ENCODE measurements around the gene NEDD4. TPM values are rescaled to one million over a fixed set of nuclear protein-coding genes. Genes with fewer than 3 reads are reported as not detected.

Gene NEDD4
- polyA plus RNA-seq, 4 donors, result 5.6 to 24.0 (median 8.9) TPM

- H3K9me3 ChIP-seq (ENCODE audit: control insufficient read depth in 2 of 2, insufficient read depth in 1 of 2, low read depth in 1 of 2, low read length in 1 of 2), result no peaks in the 10 kb centered on the region
- 71 to 75% (median 74%) methylated on average over 5 of the region's 5 CpGs for WGBS, 3 donors
- H3K4me1 ChIP-seq (ENCODE audit: control insufficient read depth in 3 of 3, insufficient read depth in 2 of 3, low read depth in 1 of 3, low read length in 2 of 3), result no peaks in the 10 kb centered on the region
- FAIRE-seq (no peak), DNase-seq (no peak)
- no peaks in the 10 kb centered on the region for H3K36me3 ChIP-seq (ENCODE audit: control insufficient read depth in 3 of 3, insufficient read depth in 2 of 3, low read depth in 1 of 3, low read length in 3 of 3)
- H3K4me3 ChIP-seq (ENCODE audit: low read depth in 1 of 3, low read length in 3 of 3), result no peak overlapping the region
- no peaks in the 10 kb centered on the region for H3K27me3 ChIP-seq (ENCODE audit: control insufficient read depth in 3 of 3, insufficient read depth in 3 of 3, low read length in 3 of 3)
- no peak overlapping the region for H3K27ac ChIP-seq (ENCODE audit: low read depth in 1 of 3, low read length in 2 of 3)
Measured at GRCh38 chr15:55820043-55820442, 173.4 kb downstream of the NEDD4 start.

GRCh38 chr15:55819397-55820034, 173.9 kb downstream of the NEDD4 start:
- WGBS, 3 donors, result 65 to 73% (median 72%) methylated on average over 10 of the region's 10 CpGs
- Histone ChIP-seq H3K36me3 (ENCODE audit: control insufficient read depth in 3 of 3, insufficient read depth in 2 of 3, low read depth in 1 of 3, low read length in 3 of 3) (no peaks in the 10 kb centered on the region), H3K27ac (ENCODE audit: low read depth in 1 of 3, low read length in 2 of 3) (no peak overlapping the region), H3K4me1 (ENCODE audit: control insufficient read depth in 3 of 3, insufficient read depth in 2 of 3, low read depth in 1 of 3, low read length in 2 of 3) (no peaks in the 10 kb centered on the region), H3K27me3 (ENCODE audit: control insufficient read depth in 3 of 3, insufficient read depth in 3 of 3, low read length in 3 of 3) (no peaks in the 10 kb centered on the region), H3K9me3 (ENCODE audit: control insufficient read depth in 2 of 2, insufficient read depth in 1 of 2, low read depth in 1 of 2, low read length in 1 of 2) (no peaks in the 10 kb centered on the region), H3K4me3 (ENCODE audit: low read depth in 1 of 3, low read length in 3 of 3) (no peak overlapping the region)
- no peak for FAIRE-seq
- no peak for DNase-seq

GRCh38 chr15:55816017-55816416, 177.4 kb downstream of the NEDD4 start:
- no peaks in the 10 kb centered on the region for H3K27me3 ChIP-seq (ENCODE audit: control insufficient read depth in 3 of 3, insufficient read depth in 3 of 3, low read length in 3 of 3)
- no peaks in the 10 kb centered on the region for H3K4me1 ChIP-seq (ENCODE audit: control insufficient read depth in 3 of 3, insufficient read depth in 2 of 3, low read depth in 1 of 3, low read length in 2 of 3)
- no peak for DNase-seq
- FAIRE-seq, result no peak
- no peaks in the 10 kb centered on the region for H3K36me3 ChIP-seq (ENCODE audit: control insufficient read depth in 3 of 3, insufficient read depth in 2 of 3, low read depth in 1 of 3, low read length in 3 of 3)
- no peak overlapping the region for H3K4me3 ChIP-seq (ENCODE audit: low read depth in 1 of 3, low read length in 3 of 3)
- no peak overlapping the region for H3K27ac ChIP-seq (ENCODE audit: low read depth in 1 of 3, low read length in 2 of 3)
- H3K9me3 ChIP-seq (ENCODE audit: control insufficient read depth in 2 of 2, insufficient read depth in 1 of 2, low read depth in 1 of 2, low read length in 1 of 2), result no peaks in the 10 kb centered on the region

GRCh38 chr15:55802600-55803376, 190.6 kb downstream of the NEDD4 start:
- Histone ChIP-seq H3K4me3 (ENCODE audit: low read depth in 1 of 3, low read length in 3 of 3) (no peak overlapping the region), H3K4me1 (ENCODE audit: control insufficient read depth in 3 of 3, insufficient read depth in 2 of 3, low read depth in 1 of 3, low read length in 2 of 3) (no peaks in the 10 kb centered on the region), H3K27ac (ENCODE audit: low read depth in 1 of 3, low read length in 2 of 3) (no peak overlapping the region), H3K36me3 (ENCODE audit: control insufficient read depth in 3 of 3, insufficient read depth in 2 of 3, low read depth in 1 of 3, low read length in 3 of 3) (no peaks in the 10 kb centered on the region), H3K9me3 (ENCODE audit: control insufficient read depth in 2 of 2, insufficient read depth in 1 of 2, low read depth in 1 of 2, low read length in 1 of 2) (no peaks in the 10 kb centered on the region), H3K27me3 (ENCODE audit: control insufficient read depth in 3 of 3, insufficient read depth in 3 of 3, low read length in 3 of 3) (no peaks in the 10 kb centered on the region)
- FAIRE-seq (no peak), DNase-seq (no peak)
- WGBS, 3 donors, result 72 to 84% (median 80%) methylated on average over 5 of the region's 5 CpGs

- FAIRE-seq (no peak), DNase-seq (no peak)
- 86 to 94% (median 90%) methylated on average over 2 of the region's 2 CpGs for WGBS, 3 donors
Measured at GRCh38 chr15:55800216-55800615, 193.2 kb downstream of the NEDD4 start.

GRCh38 chr15:55799291-55800212, 193.9 kb downstream of the NEDD4 start:
- 54 to 65% (median 63%) methylated on average over 10 of the region's 10 CpGs for WGBS, 3 donors
- peak in 1 of 2 donors; percentile 63 for DNase-seq
- no peak for FAIRE-seq

More at GRCh38 chr15:55800216-55800615, 193.2 kb downstream of the NEDD4 start:
- Histone ChIP-seq H3K36me3 (ENCODE audit: control insufficient read depth in 3 of 3, insufficient read depth in 2 of 3, low read depth in 1 of 3, low read length in 3 of 3) (no peaks in the 10 kb centered on the region), H3K9me3 (ENCODE audit: control insufficient read depth in 2 of 2, insufficient read depth in 1 of 2, low read depth in 1 of 2, low read length in 1 of 2) (no peaks in the 10 kb centered on the region), H3K4me3 (ENCODE audit: low read depth in 1 of 3, low read length in 3 of 3) (no peak overlapping the region), H3K27me3 (ENCODE audit: control insufficient read depth in 3 of 3, insufficient read depth in 3 of 3, low read length in 3 of 3) (no peaks in the 10 kb centered on the region), H3K27ac (ENCODE audit: low read depth in 1 of 3, low read length in 2 of 3) (no peak overlapping the region), H3K4me1 (ENCODE audit: control insufficient read depth in 3 of 3, insufficient read depth in 2 of 3, low read depth in 1 of 3, low read length in 2 of 3) (no peaks in the 10 kb centered on the region)

GRCh38 chr15:55796321-55796965, 197.0 kb downstream of the NEDD4 start:
- Histone ChIP-seq H3K27me3 (ENCODE audit: control insufficient read depth in 3 of 3, insufficient read depth in 3 of 3, low read length in 3 of 3) (no peaks in the 10 kb centered on the region), H3K36me3 (ENCODE audit: control insufficient read depth in 3 of 3, insufficient read depth in 2 of 3, low read depth in 1 of 3, low read length in 3 of 3) (no peaks in the 10 kb centered on the region), H3K27ac (ENCODE audit: low read depth in 1 of 3, low read length in 2 of 3) (no peak overlapping the region), H3K4me3 (ENCODE audit: low read depth in 1 of 3, low read length in 3 of 3) (no peak overlapping the region), H3K9me3 (ENCODE audit: control insufficient read depth in 2 of 2, insufficient read depth in 1 of 2, low read depth in 1 of 2, low read length in 1 of 2) (peaks cover 0 to 10% of the 10 kb centered on the region in 2 donors), H3K4me1 (ENCODE audit: control insufficient read depth in 3 of 3, insufficient read depth in 2 of 3, low read depth in 1 of 3, low read length in 2 of 3) (no peaks in the 10 kb centered on the region)
- no peak for FAIRE-seq
- WGBS, 3 donors, result 64 to 67% (median 65%) methylated on average over 4 of the region's 4 CpGs
- no peak for DNase-seq

More at GRCh38 chr15:55799291-55800212, 193.9 kb downstream of the NEDD4 start:
- H3K27me3 ChIP-seq (ENCODE audit: control insufficient read depth in 3 of 3, insufficient read depth in 3 of 3, low read length in 3 of 3), result no peaks in the 10 kb centered on the region
- no peak overlapping the region for H3K4me3 ChIP-seq (ENCODE audit: low read depth in 1 of 3, low read length in 3 of 3)
- no peaks in the 10 kb centered on the region for H3K4me1 ChIP-seq (ENCODE audit: control insufficient read depth in 3 of 3, insufficient read depth in 2 of 3, low read depth in 1 of 3, low read length in 2 of 3)
- H3K27ac ChIP-seq (ENCODE audit: low read depth in 1 of 3, low read length in 2 of 3), result no peak overlapping the region
- H3K36me3 ChIP-seq (ENCODE audit: control insufficient read depth in 3 of 3, insufficient read depth in 2 of 3, low read depth in 1 of 3, low read length in 3 of 3), result no peaks in the 10 kb centered on the region
- H3K9me3 ChIP-seq (ENCODE audit: control insufficient read depth in 2 of 2, insufficient read depth in 1 of 2, low read depth in 1 of 2, low read length in 1 of 2), result peaks cover 0 to 3% of the 10 kb centered on the region in 2 donors

GRCh38 chr15:55795031-55795430, 198.4 kb downstream of the NEDD4 start:
- FAIRE-seq, result no peak
- no peak overlapping the region for H3K27ac ChIP-seq (ENCODE audit: low read depth in 1 of 3, low read length in 2 of 3)
- H3K4me3 ChIP-seq (ENCODE audit: low read depth in 1 of 3, low read length in 3 of 3), result no peak overlapping the region
- no peaks in the 10 kb centered on the region for H3K27me3 ChIP-seq (ENCODE audit: control insufficient read depth in 3 of 3, insufficient read depth in 3 of 3, low read length in 3 of 3)
- no peak for DNase-seq
- H3K36me3 ChIP-seq (ENCODE audit: control insufficient read depth in 3 of 3, insufficient read depth in 2 of 3, low read depth in 1 of 3, low read length in 3 of 3), result no peaks in the 10 kb centered on the region
- H3K4me1 ChIP-seq (ENCODE audit: control insufficient read depth in 3 of 3, insufficient read depth in 2 of 3, low read depth in 1 of 3, low read length in 2 of 3), result no peaks in the 10 kb centered on the region
- H3K9me3 ChIP-seq (ENCODE audit: control insufficient read depth in 2 of 2, insufficient read depth in 1 of 2, low read depth in 1 of 2, low read length in 1 of 2), result peaks cover 0 to 10% of the 10 kb centered on the region in 2 donors
